K562 (cell line): ENCODE data around the gene HELB. TPM values are rescaled to one million over a fixed set of nuclear protein-coding genes. Genes with fewer than 3 reads are reported as not detected.

Source experiments
- ATAC-seq: fragments of 200-7000 bp; cut with Tn5 transposase; 3 replicates; pipeline ENCODE4 v1.9.1; 2020; ENCODE audit warnings: moderate library complexity
- BruUV-seq: library from RNA; stranded (reverse); fragments of 400-500 nt; replicated peaks from 2 replicates; lab custom pipeline; 2021; lab: Mats Ljungman, UMichigan
- CTCF ChIA-PET: fragments of 300-600 bp; formaldehyde crosslinking; extraction: SDS; loops from one replicate; lab custom pipeline; 2021; ENCODE audit warnings: low intra/inter-chr PET ratio; lab: Yijun Ruan, JAX
- POLR2A ChIA-PET: fragments of 300-600, 350-650 bp; sonication (Branson Sonifier 250); formaldehyde crosslinking; extraction: SDS; loops from one replicate; lab custom pipeline; 2021; ENCODE audit warnings: antibody characterized with exemption, inconsistent platforms; lab: Yijun Ruan, JAX
- DNase-seq, 4 experiments: peaks; one replicate each; pipeline versions ENCODE4 v3.0.0 to v3.0.0-alpha.2; 2011 to 2018; ENCODE audit warnings: low spot score in 3 of 4, mixed read lengths in 3 of 4; ENCODE audit errors: extremely low read depth in 1 of 4
- FAIRE-seq: peaks from 2 replicates; lab custom pipeline; 2011; peaks lifted over from hg19 to GRCh38; lab: Jason Lieb, UNC
- H2AFZ ChIP-seq: 2 replicates; pipeline ENCODE4 v1.6.0; 2011; ENCODE audit warnings: low read depth, low read length, control low read depth, inconsistent platforms
- H3K27ac ChIP-seq: fragments of 200-600 bp; 3 replicates; pipeline ENCODE4 v1.8.0; 2011; ENCODE audit warnings: low read depth, mild to moderate bottlenecking, control low read depth, inconsistent platforms, low read length, moderate library complexity, mixed read lengths; ENCODE audit errors: extremely low read depth
- H3K27me3 ChIP-seq, 2 experiments: fragments of 300-600 bp in 1 of 2; 2 replicates in 1 of 2; 3 replicates in 1 of 2; pipeline versions ENCODE4 v1.6.0 to v1.8.0; 2011; ENCODE audit warnings: inconsistent platforms in 2 of 2, low read length in 2 of 2, mild to moderate bottlenecking in 1 of 2, mixed read lengths in 1 of 2, moderate library complexity in 1 of 2; ENCODE audit not compliant: control insufficient read depth in 2 of 2, insufficient read depth in 2 of 2
- H3K36me3 ChIP-seq: fragments of 300-600 bp; 3 replicates; pipeline ENCODE4 v1.8.0; 2011; ENCODE audit warnings: mild to moderate bottlenecking, low read length, inconsistent platforms; ENCODE audit not compliant: control insufficient read depth, insufficient read depth
- H3K4me1 ChIP-seq, 2 experiments: fragments of 200-600 bp in 1 of 2; replicated peaks in 1 of 2; 2 replicates in 1 of 2; 3 replicates in 1 of 2; pipeline versions ENCODE4 v1.5.1 to v1.8.0; 2011; ENCODE audit warnings: inconsistent platforms in 2 of 2, low read length in 2 of 2, mild to moderate bottlenecking in 1 of 2, mixed read lengths in 1 of 2, moderate library complexity in 1 of 2; ENCODE audit not compliant: control insufficient read depth in 2 of 2, insufficient read depth in 2 of 2
- H3K4me2 ChIP-seq: 2 replicates; pipeline ENCODE4 v1.6.1; 2011; ENCODE audit warnings: low read length, control low read depth, inconsistent platforms, mixed read lengths; ENCODE audit not compliant: insufficient read depth
- H3K4me3 ChIP-seq: fragments of 200-600 bp; sonication (generic), shearing (Covaris generic); 2 replicates; pipeline ENCODE4 v1.5.1; 2016; ENCODE audit warnings: control low read depth, inconsistent platforms
- H3K79me2 ChIP-seq: fragments of 200-600 bp; 3 replicates; pipeline ENCODE4 v1.8.0; 2011; ENCODE audit warnings: low read length, inconsistent platforms; ENCODE audit not compliant: control insufficient read depth, insufficient read depth
- H3K9ac ChIP-seq, 2 experiments: 2 replicates each; pipeline versions ENCODE4 v1.6.0 to v1.6.1; 2011; ENCODE audit warnings: low read depth in 2 of 2, low read length in 2 of 2, control low read depth in 1 of 2, inconsistent platforms in 1 of 2, mild to moderate bottlenecking in 1 of 2, mixed read lengths in 1 of 2; ENCODE audit not compliant: insufficient read depth in 1 of 2
- H3K9me1 ChIP-seq: one replicate; pipeline ENCODE4 v1.6.0; 2011; ENCODE audit warnings: inconsistent platforms, mild to moderate bottlenecking, low read length, moderate library complexity; ENCODE audit not compliant: control insufficient read depth, insufficient read depth
- H3K9me3 ChIP-seq: replicated peaks from 2 replicates; pipeline ENCODE4 v1.5.1; 2011; ENCODE audit warnings: low read depth, low read length, inconsistent platforms; ENCODE audit not compliant: control insufficient read depth, insufficient read depth
- H4K20me1 ChIP-seq: replicated peaks from 2 replicates; pipeline ENCODE4 v1.6.1; 2011; ENCODE audit warnings: low read length, inconsistent platforms, mixed read lengths; ENCODE audit not compliant: control insufficient read depth, insufficient read depth
- CAMTA2 ChIP-seq: fragments of 250-450 bp; sonication (Bioruptor Pico); conservative IDR thresholded peaks from 2 replicates; pipeline ENCODE4 v1.5.1; 2022
- ZNF134 ChIP-seq: fragments of 250-450 bp; sonication (Bioruptor Pico); conservative IDR thresholded peaks from 2 replicates; pipeline ENCODE4 v1.4.0; 2020
- WGBS: fragments of 100-300 bp; shearing (Covaris generic); methylation state at CpG from one replicate; pipeline ENCODE4 v1.1.6; 2016; ENCODE audit warnings: low coverage, mixed read lengths; ENCODE audit not compliant: insufficient coverage; ENCODE audit errors: missing lambda C conversion rate; 5-methylcytosine and 5-hydroxymethylcytosine counted together
- in situ Hi-C: fragments of 300-500 bp; cut with MboI; formaldehyde crosslinking; loops from 4 replicates; pipeline ENCODE4 v1.15.0; 2018; ENCODE audit warnings: inconsistent platforms, mixed read lengths
- intact Hi-C: fragments of 100-400 bp; cut with micrococcal nuclease; formaldehyde crosslinking; loops from 2 replicates; pipeline ENCODE4 v1.14.2; 2022
- polyA plus RNA-seq, 8 experiments: library from polyadenylated mRNA; depleted of rRNA in 4 of 8; stranded (reverse) in 5 of 8; unstranded in 3 of 8; fragments of >200 nt; fragmentation: Nextera tagmentation in 2 of 8; fragmentation: Illumina TruSeq in 1 of 8; extraction: Ambion mirVana in 2 of 8; extraction: Trizol in 1 of 8; gene quantifications; 2 replicates each; pipeline versions ENCODE4 v1.2.1 to v1.2.3, GENCODE V29; 2011 to 2014; ENCODE audit warnings: inconsistent platforms in 1 of 8, missing spikeins in 1 of 8
- total RNA-seq, 7 experiments: library from RNA; depleted of rRNA in 6 of 7; stranded (reverse); fragments of >200 nt in 6 of 7; fragmentation: Illumina TruSeq in 2 of 7; extraction: Trizol in 2 of 7; gene quantifications; 2 replicates each; pipeline versions ENCODE4 v1.2.1 to v1.2.3, GENCODE V29; 2011 to 2021; ENCODE audit warnings: low replicate concordance in 1 of 7

Gene HELB
- total and polyA plus RNA-seq, 9 of the 15 experiments (the other 6 are each of a cell fraction or from before 2014, with no cell fraction given) = 0.74 to 7.6 (median 2.4) TPM

DNA sequence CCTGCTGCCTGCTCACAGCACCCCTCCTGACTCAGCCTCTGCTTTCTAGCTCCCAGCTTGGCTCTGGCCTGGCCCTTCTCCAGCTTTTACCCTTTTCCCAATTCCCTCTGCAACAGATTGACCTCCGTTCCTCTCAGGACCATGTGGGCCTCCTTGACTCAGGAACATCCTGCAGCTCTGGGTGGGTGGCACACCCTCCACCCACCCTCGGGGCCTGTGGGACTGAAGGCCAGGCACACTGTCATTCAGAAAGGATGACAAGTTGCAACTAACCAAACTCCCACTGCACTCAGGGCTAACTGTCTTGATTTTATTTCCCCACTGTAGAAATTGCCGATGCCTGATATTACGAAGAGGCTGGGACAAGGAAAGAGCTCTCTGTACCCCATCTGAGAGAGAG is 59.4 kb downstream of the HELB start:
- no peak overlapping the region for H3K4me3 ChIP-seq
- H3K27ac ChIP-seq = no peak overlapping the region
- H3K4me2 ChIP-seq = no peak overlapping the region
- no peak overlapping the region for H3K9ac ChIP-seq
- no peak overlapping the region for H2AFZ ChIP-seq
- in situ Hi-C loops (no loop called here), intact Hi-C loops (no loop called here)
- H3K9me1 ChIP-seq = no peaks in the 10 kb centered on the region
- no peaks in the 10 kb centered on the region for H3K4me1 ChIP-seq
- H4K20me1 ChIP-seq = no peaks in the 10 kb centered on the region
- TF ChIP-seq CAMTA2 (CRISPR knock-in tag) = no peak
- ATAC-seq (no peak), DNase-seq (no peak), FAIRE-seq (no peak)
- H3K9me3 ChIP-seq = no peaks in the 10 kb centered on the region
- CTCF ChIA-PET = no interaction called here
- H3K27me3 ChIP-seq = peaks cover 3 to 13% of the 10 kb centered on the region in 2 experiments; a peak in 4 of 5 replicates
- POLR2A ChIA-PET = interaction anchor here (1.0 to 1.5 kb wide), 3 partner anchors 8 to 13 kb away, joined by 3 to 4 read pairs (median 3); no protein-coding TSS in a partner anchor
- no peaks in the 10 kb centered on the region for H3K79me2 ChIP-seq
- H3K36me3 ChIP-seq = no peaks in the 10 kb centered on the region
- 17% methylated on average over 4 of the region's 4 CpGs for WGBS
- no TSS peak for BruUV-seq

DNA sequence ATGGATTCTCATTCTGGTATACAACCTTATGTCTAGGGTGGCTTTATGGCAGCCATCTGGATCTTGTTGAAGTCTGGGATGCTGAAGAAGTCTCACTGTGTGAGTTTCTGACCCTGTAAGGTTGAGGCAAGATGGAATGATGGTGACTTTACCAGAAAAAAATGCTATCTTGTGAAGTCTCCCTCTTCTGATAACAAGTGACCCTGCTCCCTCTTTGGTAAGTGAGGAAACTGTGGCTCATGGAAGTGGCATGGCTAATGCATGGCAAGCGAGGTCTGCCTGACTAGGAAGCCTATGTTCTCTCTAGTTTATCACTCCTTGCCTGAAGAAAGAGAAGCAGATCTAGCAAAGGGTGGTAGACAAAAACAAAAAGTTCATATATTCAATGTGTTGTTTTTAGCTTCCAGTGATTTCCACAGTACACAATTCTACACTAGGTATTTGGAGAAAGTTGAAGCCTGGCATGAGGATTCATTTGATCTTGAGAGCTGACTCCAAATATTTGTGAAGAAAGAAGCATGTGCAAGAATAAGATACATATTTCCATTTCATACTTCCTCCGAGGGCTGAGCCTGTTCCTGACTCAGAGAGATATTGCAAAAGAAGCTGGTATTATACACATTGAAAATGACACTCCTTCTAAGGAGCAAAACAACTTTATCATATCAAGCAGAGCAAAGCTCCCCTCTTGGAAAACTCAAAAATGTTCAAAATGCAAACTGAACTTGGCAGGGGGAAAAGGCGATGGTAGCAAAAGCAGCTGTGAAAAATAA is 63.6 kb downstream of the HELB start:
- in situ Hi-C loops = no loop called here
- Histone ChIP-seq H3K4me1 (no peaks in the 10 kb centered on the region), H3K4me3 (no peak overlapping the region), H2AFZ (no peak overlapping the region), H3K9ac (no peak overlapping the region), H3K27ac (no peak overlapping the region), H3K9me3 (no peaks in the 10 kb centered on the region), H3K9me1 (no peaks in the 10 kb centered on the region), H4K20me1 (no peaks in the 10 kb centered on the region), H3K79me2 (no peaks in the 10 kb centered on the region), H3K36me3 (no peaks in the 10 kb centered on the region), H3K27me3 (peaks cover 5 to 8% of the 10 kb centered on the region in 2 experiments; a peak in 4 of 5 replicates), H3K4me2 (no peak overlapping the region)
- POLR2A ChIA-PET = interaction anchor here (1.1 kb wide), 1 partner anchor 13 kb away, joined by 3 read pairs; no protein-coding TSS in a partner anchor
- no peak for FAIRE-seq
- DNase-seq = no peak
- intact Hi-C loops = no loop called here
- no TSS peak for BruUV-seq
- no peak for ATAC-seq
- no peak for TF ChIP-seq ZNF134 (CRISPR knock-in tag)
- CTCF ChIA-PET = no interaction called here
- 2% methylated on average over 3 of the region's 3 CpGs for WGBS
